Stomach smooth muscle (tissue), 2 donors: ENCODE data around the gene KNDC1.

Experiments used
- H3K27ac ChIP-seq: one replicate; pipeline ENCODE4 v1.7.0; 2013; ENCODE audit warnings: mild to moderate bottlenecking, low read length, inconsistent platforms
- H3K27me3 ChIP-seq, 2 donors: one replicate each; pipeline ENCODE4 v1.7.0; 2013; ENCODE audit warnings: low read length in 2 of 2; ENCODE audit not compliant: insufficient read depth in 2 of 2, control insufficient read depth in 1 of 2
- H3K36me3 ChIP-seq, 2 donors: one replicate each; pipeline ENCODE4 v1.7.0; 2013; ENCODE audit warnings: low read length in 2 of 2; ENCODE audit not compliant: control insufficient read depth in 2 of 2, insufficient read depth in 2 of 2
- H3K4me1 ChIP-seq: one replicate; pipeline ENCODE4 v1.7.0; 2013; ENCODE audit warnings: low read length; ENCODE audit not compliant: control insufficient read depth, insufficient read depth
- H3K4me3 ChIP-seq, 2 donors: one replicate each; pipeline ENCODE4 v1.7.0; 2013; ENCODE audit warnings: low read length in 2 of 2
- H3K9ac ChIP-seq, 2 donors: one replicate each; pipeline ENCODE4 v1.7.0; 2013; ENCODE audit warnings: low read length in 2 of 2, mild to moderate bottlenecking in 1 of 2
- H3K9me3 ChIP-seq, 2 donors: one replicate each; pipeline ENCODE4 v1.7.0; 2013; ENCODE audit warnings: low read length in 2 of 2; ENCODE audit not compliant: control insufficient read depth in 2 of 2
- donor health status: healthy.
- donor health status: Pancreatic carcinoma.

The KNDC1 gene

DNA sequence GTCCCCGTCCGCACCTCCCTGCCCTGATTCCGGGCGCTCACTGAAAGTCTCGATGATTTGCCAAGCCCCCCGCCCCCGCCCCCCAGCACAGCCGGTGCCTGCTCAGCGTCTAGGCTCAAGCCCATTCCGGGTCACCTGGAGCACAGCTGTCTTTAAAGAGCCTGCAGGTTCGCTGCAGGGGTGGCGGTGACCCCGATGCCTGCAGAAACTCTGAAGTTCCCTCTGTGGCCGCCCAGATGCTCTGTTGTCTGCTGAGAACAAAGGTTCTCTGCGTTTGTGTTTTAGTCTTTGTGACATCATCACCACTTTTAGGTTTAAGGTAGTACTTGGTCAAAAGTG is 78.4 kb downstream of the KNDC1 start:
- peaks cover 13% of the 10 kb centered on the region for H3K4me1 ChIP-seq
- H3K27me3 ChIP-seq, result peaks cover 36 to 53% of the 10 kb centered on the region in 2 donors
- no peaks in the 10 kb centered on the region for H3K36me3 ChIP-seq
- no peaks in the 10 kb centered on the region for H3K9me3 ChIP-seq
- H3K9ac ChIP-seq, result no peak overlapping the region
- H3K27ac ChIP-seq, result no peak overlapping the region
- H3K4me3 ChIP-seq, result no peak overlapping the region

- Histone ChIP-seq H3K27ac (no peak overlapping the region), H3K4me1 (peaks cover 13% of the 10 kb centered on the region), H3K27me3 (peaks cover 32 to 54% of the 10 kb centered on the region in 2 donors), H3K9me3 (no peaks in the 10 kb centered on the region), H3K9ac (no peak overlapping the region), H3K4me3 (no peak overlapping the region), H3K36me3 (no peaks in the 10 kb centered on the region)
Measured at GRCh38 chr10:133239990-133240389, 80.0 kb downstream of the KNDC1 start.

DNA sequence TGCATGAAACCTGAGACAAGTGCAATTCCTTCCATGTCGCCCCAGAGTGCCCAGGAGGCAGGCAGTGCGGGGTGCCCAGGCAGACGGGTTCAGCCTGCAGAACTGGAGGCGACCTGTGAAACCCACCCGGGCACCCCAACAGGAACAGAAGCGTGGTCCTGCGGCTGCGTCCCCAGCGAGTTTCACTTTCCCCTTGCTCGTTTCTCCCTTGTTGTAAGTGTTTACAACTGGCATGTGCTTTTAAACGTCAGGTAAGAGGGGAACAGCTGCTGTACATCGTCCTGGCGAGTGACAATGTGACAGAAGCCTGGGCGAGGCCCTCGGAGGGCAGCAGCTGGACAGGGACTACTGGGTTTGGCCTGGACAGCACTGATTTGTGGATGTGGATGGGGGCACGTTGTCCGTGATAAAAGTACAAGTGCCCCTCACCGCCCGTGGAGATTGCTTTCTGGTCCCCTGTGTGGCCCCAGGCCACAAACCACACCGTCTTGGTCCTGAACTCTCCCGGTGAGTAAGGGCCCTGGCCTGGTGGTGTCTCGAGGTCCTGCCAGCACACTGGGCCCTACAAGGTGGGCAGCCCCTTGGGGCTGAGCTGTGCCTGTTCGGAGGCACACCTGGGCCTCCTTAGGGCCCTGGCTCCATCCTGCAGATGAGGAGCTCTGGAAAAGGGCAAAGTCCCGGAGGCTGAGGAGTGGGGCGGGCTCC is 81.6 kb downstream of the KNDC1 start:
- Histone ChIP-seq H3K36me3 (no peaks in the 10 kb centered on the region), H3K9me3 (no peaks in the 10 kb centered on the region), H3K27me3 (peaks cover 38 to 54% of the 10 kb centered on the region in 2 donors), H3K9ac (no peak overlapping the region), H3K27ac (no peak overlapping the region), H3K4me3 (no peak overlapping the region), H3K4me1 (peaks cover 10% of the 10 kb centered on the region)

DNA sequence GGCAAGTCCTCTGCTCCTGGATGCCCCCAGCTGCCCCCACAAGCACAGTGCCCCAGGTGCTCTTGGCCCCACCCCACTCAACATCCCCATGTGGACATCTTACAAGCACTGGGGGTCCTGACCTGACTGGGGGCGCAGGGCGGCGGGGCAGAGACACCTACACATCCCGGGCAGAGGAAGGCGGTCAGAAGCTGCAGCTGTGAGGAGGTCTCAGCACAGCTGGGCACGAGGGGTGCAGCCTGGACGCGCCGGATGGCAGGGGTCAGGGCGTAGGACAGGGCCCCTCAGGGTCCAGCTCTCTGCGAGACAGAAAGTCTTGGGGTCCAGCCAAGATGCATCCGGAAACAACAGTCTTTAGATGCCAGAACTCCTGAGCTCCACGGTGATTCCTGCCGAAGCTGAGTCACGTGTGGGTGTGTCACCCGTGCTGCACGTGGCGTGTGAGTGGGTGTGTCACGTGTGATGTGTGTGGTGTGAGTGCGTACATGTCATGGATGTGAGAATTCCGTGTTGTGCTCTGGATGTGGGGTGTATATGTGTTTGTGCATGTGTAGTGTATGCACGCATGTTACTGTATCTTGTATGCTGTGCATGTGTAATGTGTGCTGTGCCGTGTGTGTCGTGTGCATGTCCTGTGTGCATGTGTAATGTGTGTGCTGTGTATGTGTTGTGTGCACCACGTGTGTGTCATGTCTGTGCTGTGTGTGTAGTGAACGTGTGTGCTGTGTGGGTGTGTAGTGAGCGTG is 82.8 kb downstream of the KNDC1 start:
- Histone ChIP-seq H3K9me3 (no peaks in the 10 kb centered on the region), H3K4me1 (no peaks in the 10 kb centered on the region), H3K27me3 (peaks cover 33 to 48% of the 10 kb centered on the region in 2 donors), H3K9ac (no peak overlapping the region), H3K4me3 (no peak overlapping the region), H3K27ac (no peak overlapping the region), H3K36me3 (no peaks in the 10 kb centered on the region)

GRCh38 chr10:133243593-133243992 is 83.6 kb downstream of the KNDC1 start:
- no peaks in the 10 kb centered on the region for H3K9me3 ChIP-seq
- peaks cover 30 to 44% of the 10 kb centered on the region in 2 donors for H3K27me3 ChIP-seq
- no peak overlapping the region for H3K27ac ChIP-seq
- H3K4me3 ChIP-seq, result no peak overlapping the region
- H3K36me3 ChIP-seq, result no peaks in the 10 kb centered on the region
- H3K4me1 ChIP-seq, result no peaks in the 10 kb centered on the region
- H3K9ac ChIP-seq, result no peak overlapping the region

- Histone ChIP-seq H3K36me3 (no peaks in the 10 kb centered on the region), H3K27me3 (peaks cover 26 to 47% of the 10 kb centered on the region in 2 donors), H3K4me3 (no peak overlapping the region), H3K9ac (no peak overlapping the region), H3K27ac (no peak overlapping the region), H3K9me3 (no peaks in the 10 kb centered on the region), H3K4me1 (no peaks in the 10 kb centered on the region)
Measured at GRCh38 chr10:133245439-133246235, 85.6 kb downstream of the KNDC1 start.

GRCh38 chr10:133246236-133246626 is 86.2 kb downstream of the KNDC1 start:
- Histone ChIP-seq H3K4me3 (no peak overlapping the region), H3K9ac (no peak overlapping the region), H3K9me3 (no peaks in the 10 kb centered on the region), H3K27ac (no peak overlapping the region), H3K27me3 (peaks cover 20 to 44% of the 10 kb centered on the region in 2 donors), H3K36me3 (no peaks in the 10 kb centered on the region), H3K4me1 (no peaks in the 10 kb centered on the region)

DNA sequence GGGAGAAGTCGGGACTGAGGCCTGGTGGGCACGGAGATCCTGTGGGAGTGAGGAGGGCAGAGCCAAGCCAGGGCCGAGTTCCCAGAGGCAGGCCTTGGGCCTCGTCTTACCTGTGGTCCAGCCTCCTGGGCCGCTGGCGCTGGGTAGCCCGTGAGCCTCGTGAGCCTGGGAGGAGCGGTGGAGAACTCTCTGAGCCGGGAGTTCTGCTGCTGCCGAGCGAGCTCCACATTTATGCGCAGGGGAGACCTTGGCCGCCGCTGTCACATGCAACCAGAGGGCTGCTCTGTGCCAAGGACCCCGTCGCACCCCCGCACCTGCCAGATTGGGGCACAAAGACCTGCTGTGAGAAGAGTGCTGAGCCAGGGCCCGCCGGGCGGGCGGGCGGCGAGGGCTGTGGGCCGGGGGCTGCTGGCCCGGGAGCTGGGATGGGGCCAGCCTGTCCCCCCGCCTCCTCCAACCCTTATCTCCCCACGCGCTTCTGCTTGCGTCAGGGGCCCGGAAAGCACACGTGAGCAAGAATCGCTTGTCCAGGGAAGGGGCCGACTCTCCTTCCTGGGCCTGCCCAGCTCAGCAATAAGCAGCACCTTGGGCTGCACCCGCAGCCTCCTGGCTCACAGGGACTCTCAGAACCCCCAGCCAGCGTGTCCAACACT is 87.8 kb downstream of the KNDC1 start:
- Histone ChIP-seq H3K36me3 (no peaks in the 10 kb centered on the region), H3K4me1 (no peaks in the 10 kb centered on the region), H3K9me3 (no peaks in the 10 kb centered on the region), H3K9ac (no peak overlapping the region), H3K27ac (no peak overlapping the region), H3K4me3 (no peak overlapping the region), H3K27me3 (peaks cover 17 to 37% of the 10 kb centered on the region in 2 donors)

DNA sequence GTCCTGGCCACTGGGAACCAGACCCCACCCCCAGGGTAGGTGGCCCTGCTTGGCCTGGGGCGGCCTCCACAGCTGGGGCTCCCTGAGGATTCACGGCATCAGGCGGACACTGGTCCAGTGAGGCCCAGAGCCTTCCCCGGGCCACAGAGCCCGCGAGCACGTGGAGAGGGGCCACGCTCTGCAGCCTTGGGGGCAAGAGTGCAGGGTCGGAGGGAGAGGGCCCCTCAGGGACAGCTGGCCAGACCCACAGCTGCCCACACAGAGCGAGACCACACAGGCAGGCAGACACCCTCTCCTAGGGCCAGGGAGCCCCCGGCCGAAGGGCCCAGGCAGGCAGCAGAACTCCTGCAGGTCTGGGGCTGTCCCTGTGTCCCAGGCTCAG is 88.3 kb downstream of the KNDC1 start:
- H3K9me3 ChIP-seq, result no peaks in the 10 kb centered on the region
- H3K36me3 ChIP-seq, result no peaks in the 10 kb centered on the region
- H3K27ac ChIP-seq, result no peak overlapping the region
- H3K4me1 ChIP-seq, result no peaks in the 10 kb centered on the region
- H3K9ac ChIP-seq, result no peak overlapping the region
- H3K4me3 ChIP-seq, result no peak overlapping the region
- H3K27me3 ChIP-seq, result peaks cover 14 to 35% of the 10 kb centered on the region in 2 donors

- Histone ChIP-seq H3K4me3 (no peak overlapping the region), H3K9ac (no peak overlapping the region), H3K36me3 (no peaks in the 10 kb centered on the region), H3K4me1 (no peaks in the 10 kb centered on the region), H3K9me3 (no peaks in the 10 kb centered on the region), H3K27ac (no peak overlapping the region), H3K27me3 (peaks cover 13 to 33% of the 10 kb centered on the region in 2 donors)
Measured at GRCh38 chr10:133249094-133249780, 89.2 kb downstream of the KNDC1 start.
